ENCODE data around the gene SNRPA. TPM values are rescaled to one million over a fixed set of nuclear protein-coding genes. Genes with fewer than 3 reads are reported as not detected.

The SNRPA gene
- total and polyA plus RNA-seq, 2 donors (not counting 1 experiment from before 2014, with no cell fraction given), result 92.0 to 147 TPM

DNA sequence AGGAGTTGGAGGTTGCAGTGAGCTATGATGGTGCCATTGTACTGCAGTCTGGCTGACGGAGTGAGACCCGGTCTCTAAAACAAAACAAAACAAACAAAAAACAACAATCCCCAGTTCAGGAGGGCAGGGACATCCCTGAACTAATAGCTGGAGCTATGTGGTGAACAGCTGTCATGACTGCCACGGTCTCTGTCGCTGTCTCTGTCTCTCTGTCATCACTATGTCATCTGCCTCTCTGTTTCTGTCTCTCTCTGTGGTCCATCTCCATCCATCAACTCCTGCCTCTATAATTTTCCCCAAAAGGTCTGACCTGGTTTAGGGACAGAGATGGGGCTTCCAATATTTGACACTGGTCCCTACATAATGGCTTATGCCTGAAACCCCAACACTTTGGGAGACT, 26.7 kb upstream of the SNRPA start:
- 100% methylated on average over 1 of the region's 4 CpGs for WGBS (ENCODE audit: insufficient coverage)
- H3K27ac ChIP-seq (ENCODE audit: low read length in 2 of 2), result no peak overlapping the region
- Mint-ChIP-seq H3K4me1 (peaks cover 31% of the 10 kb centered on the region), H3K9me3 (ENCODE audit: insufficient read depth) (no peaks in the 10 kb centered on the region), H3K4me3 (no peak overlapping the region), H3K27ac (no peak overlapping the region), H3K27me3 (no peaks in the 10 kb centered on the region)
- peaks cover 6 to 14% of the 10 kb centered on the region in 2 donors for H3K4me1 ChIP-seq (ENCODE audit: control insufficient read depth in 2 of 2, insufficient read depth in 2 of 2, low read length in 2 of 2)
- no peak overlapping the region for H2AFZ ChIP-seq (ENCODE audit: insufficient read depth, low read depth, low read length, poor library complexity, severe bottlenecking)
- ChIA-PET CTCF (no interaction called here), POLR2A (no interaction called here)
- intact Hi-C loops (cut with micrococcal nuclease), result no loop called here
- DNase-seq, result no peak
- peaks cover 46% of the 10 kb centered on the region for H3K79me2 ChIP-seq (ENCODE audit: control insufficient read depth, insufficient read depth, low read length)
- H3K9me3 ChIP-seq (ENCODE audit: control extremely low read depth in 1 of 3, control insufficient read depth in 2 of 3, insufficient read depth in 1 of 3, low read length in 2 of 3), result peaks cover 0 to 3% (median 0%) of the 10 kb centered on the region in 3 donors
- no peak overlapping the region for H3K9ac ChIP-seq (ENCODE audit: low read length)
- no peaks in the 10 kb centered on the region for H3K27me3 ChIP-seq (replicated peaks in 1 of 4; ENCODE audit: control extremely low read depth in 1 of 4, control insufficient read depth in 3 of 4, insufficient read depth in 4 of 4, low read length in 3 of 4)
- no peak overlapping the region for H3K4me2 ChIP-seq (replicated peaks; ENCODE audit: low read depth, low read length, poor library complexity, severe bottlenecking)
- H4K20me1 ChIP-seq (ENCODE audit: control insufficient read depth, insufficient read depth, low read length, poor library complexity, severe bottlenecking), result peaks cover 17% of the 10 kb centered on the region
- no peak overlapping the region for H3K4me3 ChIP-seq (ENCODE audit: control extremely low read depth in 1 of 5, extremely low read depth in 1 of 5, insufficient read depth in 1 of 5, low read depth in 2 of 5, low read length in 4 of 5)
- no peak for TF ChIP-seq EZH2 (IDR thresholded peaks at IDR 0.05; ENCODE audit: borderline replicate concordance, insufficient read depth, low read depth, low read length, poor library complexity, severe bottlenecking)
- TF ChIP-seq, protein P1, sequence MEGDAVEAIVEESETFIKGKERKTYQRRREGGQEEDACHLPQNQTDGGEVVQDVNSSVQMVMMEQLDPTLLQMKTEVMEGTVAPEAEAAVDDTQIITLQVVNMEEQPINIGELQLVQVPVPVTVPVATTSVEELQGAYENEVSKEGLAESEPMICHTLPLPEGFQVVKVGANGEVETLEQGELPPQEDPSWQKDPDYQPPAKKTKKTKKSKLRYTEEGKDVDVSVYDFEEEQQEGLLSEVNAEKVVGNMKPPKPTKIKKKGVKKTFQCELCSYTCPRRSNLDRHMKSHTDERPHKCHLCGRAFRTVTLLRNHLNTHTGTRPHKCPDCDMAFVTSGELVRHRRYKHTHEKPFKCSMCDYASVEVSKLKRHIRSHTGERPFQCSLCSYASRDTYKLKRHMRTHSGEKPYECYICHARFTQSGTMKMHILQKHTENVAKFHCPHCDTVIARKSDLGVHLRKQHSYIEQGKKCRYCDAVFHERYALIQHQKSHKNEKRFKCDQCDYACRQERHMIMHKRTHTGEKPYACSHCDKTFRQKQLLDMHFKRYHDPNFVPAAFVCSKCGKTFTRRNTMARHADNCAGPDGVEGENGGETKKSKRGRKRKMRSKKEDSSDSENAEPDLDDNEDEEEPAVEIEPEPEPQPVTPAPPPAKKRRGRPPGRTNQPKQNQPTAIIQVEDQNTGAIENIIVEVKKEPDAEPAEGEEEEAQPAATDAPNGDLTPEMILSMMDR (IDR thresholded peaks at IDR 0.05), result no peak
- no peak for ATAC-seq (ENCODE audit: low read depth)
- peaks cover 0 to 33% of the 10 kb centered on the region in 2 experiments for H3K36me3 ChIP-seq (replicated peaks in 1 of 2; ENCODE audit: control extremely low read depth in 1 of 2, control insufficient read depth in 1 of 2, extremely low read depth in 1 of 2, insufficient read depth in 2 of 2, low read length in 1 of 2)

DNA sequence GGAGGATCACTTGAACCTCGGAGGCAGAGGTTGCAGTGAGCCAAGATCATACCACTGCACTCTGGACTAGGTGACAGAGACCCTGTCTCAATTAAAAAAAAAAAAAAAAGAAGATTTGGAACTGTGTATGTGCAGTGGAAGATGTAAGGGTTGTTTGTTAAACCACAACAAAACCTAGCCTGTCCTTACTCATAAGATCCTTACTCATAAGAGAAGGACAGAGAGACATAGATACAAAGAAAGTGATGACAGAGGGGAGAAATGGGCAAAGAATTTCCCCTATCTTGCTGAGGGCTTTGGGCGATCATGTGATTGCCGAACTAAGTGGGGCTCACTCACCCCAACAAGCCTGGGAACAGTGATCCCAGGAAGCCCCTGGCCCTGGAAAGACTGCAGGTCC, 26.1 kb upstream of the SNRPA start:
- ATAC-seq (ENCODE audit: low read depth), result no peak
- no peak overlapping the region for H3K9ac ChIP-seq (ENCODE audit: low read length)

More for the DNA sequence above, 26.1 kb upstream of the SNRPA start:
- 100% methylated on average over 3 of the region's 3 CpGs for WGBS (ENCODE audit: insufficient coverage)
- H3K27me3 Mint-ChIP-seq, result no peaks in the 10 kb centered on the region
- TF ChIP-seq, protein P1 (IDR thresholded peaks at IDR 0.05), result no peak
- no peak for TF ChIP-seq EZH2 (IDR thresholded peaks at IDR 0.05; ENCODE audit: borderline replicate concordance, insufficient read depth, low read depth, low read length, poor library complexity, severe bottlenecking)
- Histone ChIP-seq H3K79me2 (ENCODE audit: control insufficient read depth, insufficient read depth, low read length) (peaks cover 40% of the 10 kb centered on the region), H3K4me1 (ENCODE audit: control insufficient read depth in 2 of 2, insufficient read depth in 2 of 2, low read length in 2 of 2) (peaks cover under 1 to 9% of the 10 kb centered on the region in 2 donors), H3K36me3 (replicated peaks in 1 of 2; ENCODE audit: control extremely low read depth in 1 of 2, control insufficient read depth in 1 of 2, extremely low read depth in 1 of 2, insufficient read depth in 2 of 2, low read length in 1 of 2) (peaks cover 0 to 37% of the 10 kb centered on the region in 2 experiments), H3K27ac (ENCODE audit: low read length in 2 of 2) (no peak overlapping the region), H2AFZ (ENCODE audit: insufficient read depth, low read depth, low read length, poor library complexity, severe bottlenecking) (no peak overlapping the region), H3K9me3 (ENCODE audit: control extremely low read depth in 1 of 3, control insufficient read depth in 2 of 3, insufficient read depth in 1 of 3, low read length in 2 of 3) (peaks cover 0 to 3% (median 0%) of the 10 kb centered on the region in 3 donors), H4K20me1 (ENCODE audit: control insufficient read depth, insufficient read depth, low read length, poor library complexity, severe bottlenecking) (peaks cover 14% of the 10 kb centered on the region), H3K4me3 (ENCODE audit: control extremely low read depth in 1 of 5, extremely low read depth in 1 of 5, insufficient read depth in 1 of 5, low read depth in 2 of 5, low read length in 4 of 5) (no peak overlapping the region), H3K27me3 (replicated peaks in 1 of 4; ENCODE audit: control extremely low read depth in 1 of 4, control insufficient read depth in 3 of 4, insufficient read depth in 4 of 4, low read length in 3 of 4) (no peaks in the 10 kb centered on the region), H3K4me2 (replicated peaks; ENCODE audit: low read depth, low read length, poor library complexity, severe bottlenecking) (no peak overlapping the region)
- no peak for DNase-seq
- H3K9me3 Mint-ChIP-seq (ENCODE audit: insufficient read depth), result no peaks in the 10 kb centered on the region
- no peak overlapping the region for H3K4me3 Mint-ChIP-seq
- ChIA-PET POLR2A (no interaction called here), CTCF (no interaction called here)
- intact Hi-C loops (cut with micrococcal nuclease), result no loop called here
- H3K4me1 Mint-ChIP-seq, result peaks cover 25% of the 10 kb centered on the region
- no peak overlapping the region for H3K27ac Mint-ChIP-seq

All from B cell (primary cell).